Activated B cell treated with CpG ODN at 0.5 μM for 24 hours (primary cell): ENCODE results near the gene CAVIN1. TPM values are rescaled to one million over a fixed set of nuclear protein-coding genes. Genes with fewer than 3 reads are reported as not detected.
"Not testable (repeated sequence)": the region's sequence is repeated elsewhere in the genome, so short reads cannot be mapped to it uniquely, and the experiment has no call there.

Experiments used
- ATAC-seq: fragments of 200-7000 bp; cut with Tn5 transposase; one replicate; pipeline ENCODE4 v1.10.0; 2021; ENCODE audit warnings: low read depth, mild to moderate bottlenecking, moderate library complexity
- CTCF ChIA-PET: fragments of 350-600 bp; sonication (Branson Sonifier 250); formaldehyde crosslinking; loops from one replicate; lab custom pipeline; 2021; ENCODE audit warnings: antibody characterized with exemption; lab: Charles Lee
- POLR2A ChIA-PET: fragments of 350-600 bp; sonication (Branson Sonifier 250); formaldehyde crosslinking; loops from one replicate; lab custom pipeline; 2021; ENCODE audit warnings: antibody characterized with exemption; lab: Charles Lee
- DNase-seq: peaks from one replicate; pipeline ENCODE4 v3.0.0; 2022
- H3K27ac Mint-ChIP-seq: one replicate; pipeline ENCODE4 v1.8.0; 2020; ENCODE audit warnings: mixed read lengths
- H3K27me3 Mint-ChIP-seq: one replicate; pipeline ENCODE4 v1.8.0; 2021; ENCODE audit warnings: mixed read lengths
- H3K36me3 Mint-ChIP-seq: one replicate; pipeline ENCODE4 v1.8.0; 2021; ENCODE audit warnings: low read depth, mixed read lengths
- H3K4me1 Mint-ChIP-seq: one replicate; pipeline ENCODE4 v1.8.0; 2021; ENCODE audit warnings: mixed read lengths
- H3K4me3 Mint-ChIP-seq: one replicate; pipeline ENCODE4 v1.8.0; 2020; ENCODE audit warnings: mild to moderate bottlenecking, mixed read lengths
- H3K9me3 Mint-ChIP-seq: one replicate; pipeline ENCODE4 v1.8.0; 2020; ENCODE audit warnings: mixed read lengths
- intact Hi-C: fragments of 100-400 bp; cut with micrococcal nuclease; formaldehyde crosslinking; loops from one replicate; pipeline ENCODE4 v1.15.1; 2024
- total RNA-seq: library from RNA; stranded (reverse); gene quantifications from 2 replicates; pipeline ENCODE4 v1.2.3, GENCODE V29; 2022
- TF ChIP-seq, protein P1 (sequence below): fragments of 200-600 bp; IDR thresholded peaks from one replicate; pipeline ENCODE4 v1.8.0; 2022; ENCODE audit warnings: antibody characterized with exemption, mild to moderate bottlenecking

Gene CAVIN1
- total RNA-seq, 1 donor from 2014 or later: 0.20 TPM

DNA sequence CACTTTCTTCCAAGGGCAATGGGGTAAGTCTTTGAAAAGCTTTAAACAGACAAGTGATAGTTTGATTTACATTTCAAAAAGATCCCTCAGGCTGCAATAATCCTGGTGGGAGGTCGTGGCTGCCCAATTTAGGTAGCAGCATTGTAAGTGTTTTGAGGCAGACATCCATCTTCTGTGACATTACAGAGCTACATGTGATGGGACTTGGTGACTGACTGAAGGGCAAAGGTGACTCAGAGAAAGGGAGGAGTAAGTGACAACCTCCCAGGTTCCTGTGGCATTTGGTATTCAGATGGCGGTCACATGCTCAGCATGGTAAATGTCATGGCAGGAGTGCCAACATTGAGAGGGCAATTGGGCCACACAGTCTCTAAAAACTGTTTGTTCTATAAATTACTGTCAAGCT, 61.3 kb downstream of the CAVIN1 start:
- Mint-ChIP-seq H3K36me3 (peaks cover 38% of the 10 kb centered on the region), H3K4me1 (peaks cover 69% of the 10 kb centered on the region), H3K4me3 (no peak overlapping the region), H3K27me3 (no peaks in the 10 kb centered on the region), H3K27ac (no peak overlapping the region), H3K9me3 (no peaks in the 10 kb centered on the region)
- intact Hi-C loops: loop anchor here (5.0 kb wide), 1 partner anchor 41 kb away; no protein-coding TSS in a partner anchor
- ATAC-seq: peak; percentile 58
- DNase-seq: no peak
- POLR2A ChIA-PET: interaction anchor here (0.8 to 1.5 kb wide), 2 partner anchors 27 to 74 kb away, joined by 3 to 12 read pairs; partner anchors contain the start of genes STAT3 and STAT5A
- CTCF ChIA-PET: interaction anchor here (1.3 kb wide), 1 partner anchor 41 kb away, joined by 3 read pairs; no protein-coding TSS in a partner anchor
- TF ChIP-seq, protein P1, sequence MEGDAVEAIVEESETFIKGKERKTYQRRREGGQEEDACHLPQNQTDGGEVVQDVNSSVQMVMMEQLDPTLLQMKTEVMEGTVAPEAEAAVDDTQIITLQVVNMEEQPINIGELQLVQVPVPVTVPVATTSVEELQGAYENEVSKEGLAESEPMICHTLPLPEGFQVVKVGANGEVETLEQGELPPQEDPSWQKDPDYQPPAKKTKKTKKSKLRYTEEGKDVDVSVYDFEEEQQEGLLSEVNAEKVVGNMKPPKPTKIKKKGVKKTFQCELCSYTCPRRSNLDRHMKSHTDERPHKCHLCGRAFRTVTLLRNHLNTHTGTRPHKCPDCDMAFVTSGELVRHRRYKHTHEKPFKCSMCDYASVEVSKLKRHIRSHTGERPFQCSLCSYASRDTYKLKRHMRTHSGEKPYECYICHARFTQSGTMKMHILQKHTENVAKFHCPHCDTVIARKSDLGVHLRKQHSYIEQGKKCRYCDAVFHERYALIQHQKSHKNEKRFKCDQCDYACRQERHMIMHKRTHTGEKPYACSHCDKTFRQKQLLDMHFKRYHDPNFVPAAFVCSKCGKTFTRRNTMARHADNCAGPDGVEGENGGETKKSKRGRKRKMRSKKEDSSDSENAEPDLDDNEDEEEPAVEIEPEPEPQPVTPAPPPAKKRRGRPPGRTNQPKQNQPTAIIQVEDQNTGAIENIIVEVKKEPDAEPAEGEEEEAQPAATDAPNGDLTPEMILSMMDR: no peak

DNA sequence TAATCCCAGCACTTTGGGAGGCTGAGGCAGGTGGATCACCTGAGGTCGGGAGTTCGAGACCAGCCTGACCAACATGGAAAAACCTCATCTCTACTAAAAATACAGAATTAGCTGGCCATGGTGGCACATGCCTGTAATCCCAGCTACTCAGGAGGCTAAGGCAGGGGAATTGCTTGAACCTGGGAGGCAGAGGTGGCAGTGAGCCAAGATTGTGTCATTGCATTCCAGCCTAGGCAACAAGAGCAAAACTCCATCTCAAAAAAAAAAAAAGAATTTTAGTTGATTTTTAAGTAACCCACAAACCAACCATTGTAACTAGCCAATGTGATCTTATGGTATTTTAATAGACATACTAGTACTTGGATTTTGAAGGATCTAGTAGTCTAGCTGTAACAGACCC, 62.7 kb downstream of the CAVIN1 start:
- not testable (repeated sequence) for H3K9me3 Mint-ChIP-seq, H3K27me3 Mint-ChIP-seq
- H3K4me1 Mint-ChIP-seq: peaks cover 67% of the 10 kb centered on the region

DNA sequence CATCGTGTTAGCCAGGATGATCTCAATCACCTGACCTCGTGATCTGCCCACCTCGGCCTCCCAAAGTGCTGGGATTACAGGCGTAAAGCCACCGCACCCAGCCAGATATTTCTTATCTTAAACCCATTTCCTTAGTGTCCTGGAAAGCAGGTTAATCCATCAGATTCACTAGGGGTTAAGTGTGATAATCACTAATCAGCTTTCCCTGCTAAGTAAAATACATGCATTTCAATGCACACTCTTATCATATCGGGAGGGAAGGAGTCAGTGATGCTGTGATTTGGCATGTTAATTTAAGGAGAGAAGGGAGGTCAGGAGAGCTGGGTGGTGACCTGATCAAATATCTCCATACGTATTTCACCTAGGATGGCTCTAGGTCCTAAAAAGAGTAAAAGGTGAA, 63.9 kb downstream of the CAVIN1 start:
- no peak overlapping the region for H3K27ac Mint-ChIP-seq
- no peaks in the 10 kb centered on the region for H3K27me3 Mint-ChIP-seq
- peaks cover 25% of the 10 kb centered on the region for H3K36me3 Mint-ChIP-seq
- POLR2A ChIA-PET: interaction anchor here (0.6 to 1.5 kb wide), 2 partner anchors 27 to 273 kb away, joined by 3 to 7 read pairs; no protein-coding TSS in a partner anchor
- peaks cover 63% of the 10 kb centered on the region for H3K4me1 Mint-ChIP-seq
- TF ChIP-seq, protein P1: no peak
- no peak overlapping the region for H3K4me3 Mint-ChIP-seq
- H3K9me3 Mint-ChIP-seq: no peaks in the 10 kb centered on the region
- CTCF ChIA-PET: interaction anchor here (1.6 kb wide), 1 partner anchor 47 kb away, joined by 5 read pairs; no protein-coding TSS in a partner anchor
- ATAC-seq (no peak), DNase-seq (no peak)
- intact Hi-C loops: no loop called here

More for the DNA sequence above, 62.7 kb downstream of the CAVIN1 start:
- H3K4me3 Mint-ChIP-seq, ATAC-seq, DNase-seq, H3K27ac Mint-ChIP-seq: not testable (repeated sequence)
- peaks cover 37% of the 10 kb centered on the region for H3K36me3 Mint-ChIP-seq
- intact Hi-C loops: loop anchor here (5.0 kb wide), 1 partner anchor 42 kb away; no protein-coding TSS in a partner anchor
- ChIA-PET POLR2A (interaction anchor here (0.7 kb wide), 1 partner anchor 155 kb away, joined by 5 read pairs; no protein-coding TSS in a partner anchor), CTCF (interaction anchor here (1.3 kb wide), 1 partner anchor 42 kb away, joined by 3 read pairs; no protein-coding TSS in a partner anchor)

DNA sequence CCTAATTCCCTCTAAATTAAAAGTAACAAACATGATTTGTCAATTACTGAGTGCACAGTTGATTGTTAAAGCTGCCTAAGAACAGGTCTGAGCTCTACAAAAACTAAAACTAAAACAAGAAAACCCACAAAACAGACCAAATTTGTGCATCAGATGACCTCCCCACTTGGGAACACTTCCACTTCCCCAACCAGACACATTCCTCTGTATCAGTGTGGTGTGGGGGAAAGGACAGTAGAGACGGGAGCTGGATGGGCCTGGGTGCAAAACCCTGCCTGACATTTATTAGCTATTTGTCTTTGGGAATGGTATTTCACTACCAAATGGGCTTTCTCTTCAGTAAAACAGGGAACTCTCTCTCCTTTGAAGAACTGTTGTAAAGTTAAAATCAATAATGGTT, 64.6 kb downstream of the CAVIN1 start:
- no peak for DNase-seq
- no peak for ATAC-seq
- intact Hi-C loops: no loop called here
- POLR2A ChIA-PET: interaction anchor here (0.6 to 0.7 kb wide), 2 partner anchors 13 to 958 kb away, joined by 4 to 7 read pairs; no protein-coding TSS in a partner anchor
- Mint-ChIP-seq H3K27ac (peak overlapping the region; percentile 13), H3K9me3 (no peaks in the 10 kb centered on the region), H3K36me3 (peaks cover 20% of the 10 kb centered on the region), H3K4me1 (peaks cover 60% of the 10 kb centered on the region), H3K27me3 (no peaks in the 10 kb centered on the region), H3K4me3 (no peak overlapping the region)
- TF ChIP-seq, protein P1: no peak
- CTCF ChIA-PET: interaction anchor here (1.6 kb wide), 1 partner anchor 48 kb away, joined by 5 read pairs; no protein-coding TSS in a partner anchor

DNA sequence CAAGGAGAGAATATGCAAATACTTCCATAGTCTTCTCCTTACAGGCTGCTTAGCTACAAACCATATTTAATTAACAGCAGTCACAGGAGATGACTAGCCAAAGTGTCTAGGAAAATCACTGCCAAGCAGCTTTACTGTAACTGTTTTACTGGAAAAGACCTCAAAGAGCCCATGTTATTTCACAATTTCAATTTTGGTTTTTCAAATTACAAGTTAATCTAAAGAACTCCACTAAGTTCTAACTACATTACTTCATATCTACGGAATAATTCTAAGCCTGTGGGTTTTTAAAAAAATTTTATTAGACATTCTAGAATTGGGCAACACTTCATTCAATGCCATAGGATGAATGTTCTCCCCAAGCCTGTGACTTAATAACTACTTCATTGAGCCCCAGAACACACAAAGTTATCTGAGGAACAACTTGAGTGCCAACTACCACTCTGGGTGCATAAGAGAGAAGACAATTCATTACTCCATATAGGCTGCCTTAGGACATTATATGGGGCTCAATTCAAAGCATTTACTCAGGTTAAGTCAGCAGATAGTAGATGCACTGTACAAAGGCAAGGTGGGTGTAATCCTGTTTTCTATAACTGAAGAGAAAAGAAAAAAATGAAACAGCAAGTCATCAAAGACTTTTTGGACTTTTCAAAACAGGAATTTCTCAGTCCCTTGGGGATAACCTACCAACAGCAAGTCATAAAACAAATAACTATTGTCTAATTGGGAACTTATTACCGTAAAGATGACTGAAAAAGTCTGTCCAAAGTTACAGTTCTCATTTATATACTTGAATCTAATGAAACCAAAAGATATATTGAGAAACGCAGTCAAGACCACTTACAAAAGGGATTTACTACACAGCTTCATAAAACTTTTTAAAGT, 67.9 kb downstream of the CAVIN1 start:
- H3K4me3 Mint-ChIP-seq: no peak overlapping the region

More for the DNA sequence above, 67.9 kb downstream of the CAVIN1 start:
- TF ChIP-seq, protein P1: no peak
- ChIA-PET POLR2A (interaction anchor here (0.5 kb wide), 1 partner anchor 51 kb away, joined by 9 read pairs; no protein-coding TSS in a partner anchor), CTCF (no interaction called here)
- no peak overlapping the region for H3K27ac Mint-ChIP-seq
- H3K4me1 Mint-ChIP-seq: peaks cover 38% of the 10 kb centered on the region
- no peaks in the 10 kb centered on the region for H3K27me3 Mint-ChIP-seq
- ATAC-seq (no peak), DNase-seq (no peak)
- intact Hi-C loops: no loop called here
- peaks cover 16% of the 10 kb centered on the region for H3K36me3 Mint-ChIP-seq
- no peaks in the 10 kb centered on the region for H3K9me3 Mint-ChIP-seq

Other genes starting within 250 kb of the CAVIN1 start
- 0.59 and 0.80 TPM in 2 replicates for gene KCNH4, start 242.1 kb downstream of the CAVIN1 start, total RNA-seq
- not detected in 2 replicates for gene HCRT, start 237.8 kb downstream of the CAVIN1 start, total RNA-seq
- 26.5 and 29.1 TPM in 2 replicates for gene GHDC, start 228.8 kb downstream of the CAVIN1 start, total RNA-seq
- gene STAT5B, start 146.9 kb downstream of the CAVIN1 start, total RNA-seq: 80.3 and 82.6 TPM in 2 replicates
- 136 and 140 TPM in 2 replicates for gene STAT5A, start 134.8 kb downstream of the CAVIN1 start, total RNA-seq
- 211 and 233 TPM in 2 replicates for gene STAT3, start 34.8 kb downstream of the CAVIN1 start, total RNA-seq
- 71.5 and 75.6 TPM in 2 replicates for gene ATP6V0A1, start 35.6 kb upstream of the CAVIN1 start, total RNA-seq
- gene NAGLU, start 113.0 kb upstream of the CAVIN1 start, total RNA-seq: 27.8 and 33.9 TPM in 2 replicates
- 0.86 and 1.2 TPM in 2 replicates for gene HSD17B1, start 129.7 kb upstream of the CAVIN1 start, total RNA-seq
- 82.4 and 94.9 TPM in 2 replicates for gene COASY, start 138.9 kb upstream of the CAVIN1 start, total RNA-seq
- gene MLX, start 143.8 kb upstream of the CAVIN1 start, total RNA-seq: 53.4 and 59.7 TPM in 2 replicates
- gene PSMC3IP, start 154.5 kb upstream of the CAVIN1 start, total RNA-seq: 9.0 and 10.8 TPM in 2 replicates
- 60.0 and 63.5 TPM in 2 replicates for gene RETREG3, start 186.1 kb upstream of the CAVIN1 start, total RNA-seq
- gene TUBG1, start 186.4 kb upstream of the CAVIN1 start, total RNA-seq: 25.0 and 26.8 TPM in 2 replicates
- gene TUBG2, start 236.0 kb upstream of the CAVIN1 start, total RNA-seq: 8.6 and 9.4 TPM in 2 replicates